Nephron progenitor cell (in vitro differentiated cells): ENCODE measurements around the gene CPNE1.

Source experiments
- DNase-seq: peaks from one replicate; pipeline ENCODE4 v3.0.0; 2021
- H3K27ac Mint-ChIP-seq: 2 replicates; pipeline ENCODE4 v1.8.0; 2021; ENCODE audit warnings: mild to moderate bottlenecking, moderate library complexity, mixed read lengths
- H3K27me3 Mint-ChIP-seq: 2 replicates; pipeline ENCODE4 v1.8.0; 2021; ENCODE audit warnings: mild to moderate bottlenecking, low read depth, mixed read lengths; ENCODE audit not compliant: poor library complexity
- H3K36me3 Mint-ChIP-seq: 2 replicates; pipeline ENCODE4 v1.8.0; 2021; ENCODE audit warnings: low read depth, mixed read lengths
- H3K4me1 Mint-ChIP-seq: 2 replicates; pipeline ENCODE4 v1.8.0; 2021; ENCODE audit warnings: mixed read lengths
- H3K4me3 Mint-ChIP-seq: 2 replicates; pipeline ENCODE4 v1.8.0; 2021; ENCODE audit warnings: mild to moderate bottlenecking, moderate library complexity, mixed read lengths
- H3K9me3 Mint-ChIP-seq: 2 replicates; pipeline ENCODE4 v1.8.0; 2021; ENCODE audit warnings: mild to moderate bottlenecking, moderate library complexity, mixed read lengths
- TF ChIP-seq, protein P1 (sequence below): fragments of 200-600 bp; sonication (generic); IDR thresholded peaks from 2 replicates; pipeline ENCODE4 v1.5.0; 2021; ENCODE audit warnings: antibody characterized with exemption

CPNE1 gene

DNA sequence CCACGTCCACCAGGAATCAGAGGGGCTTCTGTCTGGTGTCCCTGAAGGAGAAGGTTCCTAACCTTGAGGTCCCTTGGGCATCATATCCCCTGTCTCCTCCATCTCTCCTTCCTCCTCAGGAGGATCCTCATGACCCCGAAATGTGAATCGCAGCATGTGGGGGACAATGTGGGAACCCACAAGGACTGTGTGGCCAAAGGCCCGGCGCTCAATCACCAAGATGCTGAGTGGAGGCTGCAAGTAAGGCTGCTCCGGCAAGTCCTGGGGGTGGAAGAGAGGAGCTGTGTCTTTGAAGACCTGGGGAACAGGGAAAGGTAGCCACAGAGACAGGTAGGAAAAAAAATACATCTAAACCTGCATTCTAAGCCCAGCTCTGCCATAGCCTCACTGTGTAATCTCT is 85.5 kb downstream of the CPNE1 start:
- Mint-ChIP-seq H3K36me3 (peaks cover 29% of the 10 kb centered on the region), H3K4me3 (no peak overlapping the region), H3K27ac (no peak overlapping the region), H3K9me3 (peaks cover 6% of the 10 kb centered on the region), H3K4me1 (no peaks in the 10 kb centered on the region), H3K27me3 (peaks cover 16% of the 10 kb centered on the region)
- TF ChIP-seq, protein P1, sequence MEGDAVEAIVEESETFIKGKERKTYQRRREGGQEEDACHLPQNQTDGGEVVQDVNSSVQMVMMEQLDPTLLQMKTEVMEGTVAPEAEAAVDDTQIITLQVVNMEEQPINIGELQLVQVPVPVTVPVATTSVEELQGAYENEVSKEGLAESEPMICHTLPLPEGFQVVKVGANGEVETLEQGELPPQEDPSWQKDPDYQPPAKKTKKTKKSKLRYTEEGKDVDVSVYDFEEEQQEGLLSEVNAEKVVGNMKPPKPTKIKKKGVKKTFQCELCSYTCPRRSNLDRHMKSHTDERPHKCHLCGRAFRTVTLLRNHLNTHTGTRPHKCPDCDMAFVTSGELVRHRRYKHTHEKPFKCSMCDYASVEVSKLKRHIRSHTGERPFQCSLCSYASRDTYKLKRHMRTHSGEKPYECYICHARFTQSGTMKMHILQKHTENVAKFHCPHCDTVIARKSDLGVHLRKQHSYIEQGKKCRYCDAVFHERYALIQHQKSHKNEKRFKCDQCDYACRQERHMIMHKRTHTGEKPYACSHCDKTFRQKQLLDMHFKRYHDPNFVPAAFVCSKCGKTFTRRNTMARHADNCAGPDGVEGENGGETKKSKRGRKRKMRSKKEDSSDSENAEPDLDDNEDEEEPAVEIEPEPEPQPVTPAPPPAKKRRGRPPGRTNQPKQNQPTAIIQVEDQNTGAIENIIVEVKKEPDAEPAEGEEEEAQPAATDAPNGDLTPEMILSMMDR = no peak
- no peak for DNase-seq

DNA sequence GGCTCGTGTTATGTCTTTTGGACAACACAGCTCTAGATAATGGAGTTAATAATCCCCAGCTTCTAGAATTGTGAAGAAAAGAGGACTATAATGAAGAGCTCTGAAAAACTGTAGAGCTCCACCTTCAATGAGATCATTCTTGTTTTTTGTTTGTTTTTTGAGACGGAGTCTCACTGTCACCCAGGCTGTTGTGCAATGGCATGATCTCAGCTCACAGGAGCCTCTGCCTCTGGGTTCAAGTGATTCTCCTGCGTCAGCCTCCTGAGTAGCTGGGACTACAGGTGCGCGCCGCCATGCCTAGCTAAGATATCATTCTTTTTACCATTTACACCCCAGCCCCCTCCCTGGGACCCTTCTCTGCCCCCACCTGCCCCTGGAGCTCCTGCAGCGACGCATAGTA is 86.2 kb downstream of the CPNE1 start:
- Mint-ChIP-seq H3K9me3 (peaks cover 11% of the 10 kb centered on the region), H3K4me3 (no peak overlapping the region), H3K27ac (no peak overlapping the region), H3K4me1 (no peaks in the 10 kb centered on the region), H3K27me3 (peaks cover 20% of the 10 kb centered on the region), H3K36me3 (peaks cover 34% of the 10 kb centered on the region)
- DNase-seq = no peak
- TF ChIP-seq, protein P1 = no peak

GRCh38 chr20:35576816-35577215 is 87.9 kb downstream of the CPNE1 start:
- H3K36me3 Mint-ChIP-seq = peaks cover 39% of the 10 kb centered on the region
- H3K4me1 Mint-ChIP-seq = no peaks in the 10 kb centered on the region
- no peak overlapping the region for H3K27ac Mint-ChIP-seq
- H3K4me3 Mint-ChIP-seq = no peak overlapping the region
- no peak for DNase-seq
- H3K27me3 Mint-ChIP-seq = peaks cover 20% of the 10 kb centered on the region
- peaks cover 21% of the 10 kb centered on the region for H3K9me3 Mint-ChIP-seq
- TF ChIP-seq, protein P1 = no peak
